GM12878 (cell line): ENCODE results near the gene TIMM17A. TPM values are rescaled to one million over a fixed set of nuclear protein-coding genes. Genes with fewer than 3 reads are reported as not detected.

Experiments
- ATAC-seq: fragments of 200-7000 bp; cut with Tn5 transposase; 3 replicates; pipeline ENCODE4 v1.9.1; 2020; ENCODE audit warnings: mild to moderate bottlenecking, moderate library complexity
- BruUV-seq: library from RNA; stranded (reverse); fragments of 400-500 nt; replicated peaks from 2 replicates; lab custom pipeline; 2021; lab: Mats Ljungman, UMichigan
- CTCF ChIA-PET: fragments of 300-600 bp; sonication (Branson Sonifier 250); formaldehyde crosslinking; extraction: SDS; loops from one replicate; lab custom pipeline; 2021; ENCODE audit warnings: inconsistent platforms; lab: Yijun Ruan, JAX
- POLR2A ChIA-PET: fragments of 350-600 bp; formaldehyde crosslinking; extraction: SDS; loops from one replicate; lab custom pipeline; 2021; ENCODE audit warnings: inconsistent platforms; lab: Charles Lee
- RAD21 ChIA-PET: fragments of 300-600 bp; sonication (Branson Sonifier 250); formaldehyde crosslinking; loops from one replicate; lab custom pipeline; 2023; ENCODE audit warnings: antibody characterized with exemption; ENCODE audit not compliant: unreplicated experiment; lab: Charles Lee
- SMC1A ChIA-PET: fragments of 300-600 bp; sonication (Branson Sonifier 250); formaldehyde crosslinking; loops from one replicate; lab custom pipeline; 2023; ENCODE audit not compliant: unreplicated experiment, uncharacterized antibody; lab: Charles Lee
- DNase-seq: peaks from one replicate; pipeline ENCODE4 v3.0.0-alpha.2; 2011; ENCODE audit warnings: low read depth, low spot score
- FAIRE-seq: peaks from 3 replicates; lab custom pipeline; 2011; peaks lifted over from hg19 to GRCh38; lab: Jason Lieb, UNC
- H2AFZ ChIP-seq: 2 replicates; pipeline ENCODE4 v1.6.0; 2011; ENCODE audit warnings: low read depth, low read length, control low read depth; ENCODE audit not compliant: control insufficient read depth
- H3K27ac ChIP-seq: 2 replicates; pipeline ENCODE4 v1.5.1; 2011; ENCODE audit warnings: control low read depth; ENCODE audit not compliant: control insufficient read depth, insufficient read depth
- H3K27me3 ChIP-seq, 2 experiments: replicated peaks in 1 of 2; 2 replicates each; pipeline versions ENCODE4 v1.6.0 to v1.6.1; 2011; ENCODE audit warnings: low read length in 1 of 2; ENCODE audit not compliant: control insufficient read depth in 2 of 2, insufficient read depth in 2 of 2
- H3K36me3 ChIP-seq, 2 experiments: 2 replicates each; pipeline ENCODE4 v1.5.1; 2011; ENCODE audit warnings: low read length in 1 of 2; ENCODE audit not compliant: control insufficient read depth in 2 of 2, insufficient read depth in 2 of 2
- H3K4me1 ChIP-seq: 2 replicates; pipeline ENCODE4 v1.6.1; 2011; ENCODE audit warnings: mild to moderate bottlenecking, low read length, moderate library complexity, mixed read lengths; ENCODE audit not compliant: control insufficient read depth, insufficient read depth
- H3K4me2 ChIP-seq: 2 replicates; pipeline ENCODE4 v1.6.0; 2011; ENCODE audit warnings: control low read depth; ENCODE audit not compliant: control insufficient read depth, insufficient read depth
- H3K4me3 ChIP-seq: fragments of 200-600 bp; sonication (generic); 2 replicates; pipeline ENCODE4 v1.5.1; 2016
- H3K79me2 ChIP-seq: 2 replicates; pipeline ENCODE4 v1.6.0; 2011; ENCODE audit warnings: low read length; ENCODE audit not compliant: control insufficient read depth, insufficient read depth
- H3K9ac ChIP-seq: 2 replicates; pipeline ENCODE4 v1.8.0; 2011; ENCODE audit warnings: low read length, control low read depth, mixed read lengths; ENCODE audit not compliant: control insufficient read depth, insufficient read depth
- H3K9me3 ChIP-seq: replicated peaks from 3 replicates; pipeline ENCODE4 v1.5.1; 2011; ENCODE audit warnings: mild to moderate bottlenecking, low read length; ENCODE audit not compliant: control insufficient read depth, insufficient read depth
- H4K20me1 ChIP-seq: 2 replicates; pipeline ENCODE4 v1.6.0; 2011; ENCODE audit not compliant: control insufficient read depth, insufficient read depth
- BMI1 ChIP-seq: fragments of 450-650 bp; IDR thresholded peaks from 2 replicates; pipeline ENCODE4 v1.6.1; 2016; ENCODE audit warnings: mild to moderate bottlenecking, moderate library complexity, borderline replicate concordance
- CHD4 ChIP-seq: fragments of 200-600 bp; sonication (generic); IDR thresholded peaks from 2 replicates; pipeline ENCODE4 v1.6.1; 2016; ENCODE audit warnings: mild to moderate bottlenecking
- CUX1 ChIP-seq: IDR thresholded peaks from 2 replicates; pipeline ENCODE4 v1.6.1; 2012; ENCODE audit warnings: improper control_type of control experiment, low read depth, low read length; ENCODE audit not compliant: insufficient replicate concordance
- MXI1 ChIP-seq: fragments of 150-350 bp; IDR thresholded peaks from 2 replicates; pipeline ENCODE4 v1.6.1; 2011; ENCODE audit warnings: low read depth, mild to moderate bottlenecking, inconsistent platforms, low read length, improper control_type of control experiment
- PML ChIP-seq: IDR thresholded peaks from 2 replicates; pipeline ENCODE4 v1.6.1; 2012; ENCODE audit warnings: low read length, inconsistent platforms
- POLR2A ChIP-seq: IDR thresholded peaks from 2 replicates; pipeline ENCODE4 v1.6.1; 2011; ENCODE audit warnings: low read depth, mild to moderate bottlenecking, low read length
- RAD51 ChIP-seq: fragments of 450-650 bp; IDR thresholded peaks from 2 replicates; pipeline ENCODE4 v1.6.1; 2016; ENCODE audit warnings: moderate library complexity, mild to moderate bottlenecking, inconsistent platforms
- RELA ChIP-seq: fragments of 450-650 bp; IDR thresholded peaks from 2 replicates; pipeline ENCODE4 v1.8.0; 2014; ENCODE audit warnings: borderline replicate concordance; ENCODE audit not compliant: partially characterized antibody
- SMC3 ChIP-seq: IDR thresholded peaks from 2 replicates; pipeline ENCODE4 v1.6.1; 2011; ENCODE audit warnings: low read length, improper control_type of control experiment, borderline replicate concordance
- SPI1 ChIP-seq: IDR thresholded peaks from 2 replicates; pipeline ENCODE4 v1.6.1; 2011; ENCODE audit warnings: low read depth, mild to moderate bottlenecking, low read length, moderate library complexity, borderline replicate concordance; ENCODE audit not compliant: insufficient read depth
- SREBF2 ChIP-seq: IDR thresholded peaks from 2 replicates; pipeline ENCODE4 v1.6.1; 2012; ENCODE audit warnings: mild to moderate bottlenecking, low read length
- TAF1 ChIP-seq: IDR thresholded peaks from 2 replicates; pipeline ENCODE4 v1.6.1; 2011; ENCODE audit warnings: mild to moderate bottlenecking, low read depth, low read length, borderline replicate concordance
- TCF12 ChIP-seq: IDR thresholded peaks from 2 replicates; pipeline ENCODE4 v1.6.1; 2011; ENCODE audit warnings: low read depth, mild to moderate bottlenecking, low read length
- ZBED1 ChIP-seq: IDR thresholded peaks from 2 replicates; pipeline ENCODE4 v1.6.1; 2016; ENCODE audit warnings: borderline replicate concordance
- ZBTB11 ChIP-seq: fragments of 450-650 bp; formaldehyde crosslinking; IDR thresholded peaks from 2 replicates; pipeline ENCODE4 v1.5.0; 2022; ENCODE audit warnings: mild to moderate bottlenecking, missing genetic modification characterization
- ZNF207 ChIP-seq: fragments of 450-650 bp; IDR thresholded peaks from 2 replicates; pipeline ENCODE4 v1.6.1; 2014; ENCODE audit warnings: antibody characterized with exemption, mild to moderate bottlenecking, borderline replicate concordance
- WGBS: methylation state at CpG from one replicate; pipeline ENCODE4 v1.1.6; 2016; ENCODE audit warnings: low lambda C conversion rate; ENCODE audit not compliant: insufficient replicate concordance, insufficient coverage; ENCODE audit errors: missing lambda C conversion rate; 5-methylcytosine and 5-hydroxymethylcytosine counted together
- in situ Hi-C: fragments of 300-500 bp; cut with MboI; formaldehyde crosslinking; loops from 9 replicates; pipeline ENCODE4 v1.14.3; 2018; ENCODE audit warnings: mixed read lengths
- intact Hi-C: fragments of 100-400 bp; cut with micrococcal nuclease; formaldehyde crosslinking; loops from one replicate; pipeline ENCODE4 v1.14.2; 2022; ENCODE audit not compliant: unreplicated experiment
- polyA plus RNA-seq, 11 experiments: library from polyadenylated mRNA; depleted of rRNA in 4 of 11; unstranded in 6 of 11; stranded (reverse) in 5 of 11; fragments of >200 nt; fragmentation: Nextera tagmentation in 4 of 11; fragmentation: Illumina TruSeq in 1 of 11; extraction: Ambion mirVana in 4 of 11; extraction: Trizol in 1 of 11; gene quantifications; 1 replicate in 1 of 11; 2 replicates in 10 of 11; pipeline versions ENCODE4 v1.2.1 to v1.2.3, GENCODE V29; 2011 to 2016; ENCODE audit warnings: inconsistent platforms in 2 of 11, missing spikeins in 2 of 11, low read depth in 1 of 11
- total RNA-seq, 4 experiments: library from RNA; depleted of rRNA in 3 of 4; stranded (reverse); fragments of >200 nt in 3 of 4; fragmentation: Illumina TruSeq in 1 of 4; extraction: Trizol in 1 of 4; gene quantifications; 2 replicates each; pipeline versions ENCODE4 v1.2.1 to v1.2.3, GENCODE V29; 2013 to 2021

Gene TIMM17A
- total and polyA plus RNA-seq, 10 of the 15 experiments (the other 5 are each of a cell fraction or from before 2014, with no cell fraction given): 68.6 to 357 (median 92.4) TPM

GRCh38 chr1:201917362-201918033 is 37.8 kb upstream of the TIMM17A start:
- H3K27me3 ChIP-seq: no peaks in the 10 kb centered on the region; a peak in 1 of 4 replicates
- no peak overlapping the region for H2AFZ ChIP-seq
- H3K27ac ChIP-seq: no peak overlapping the region
- no peaks in the 10 kb centered on the region for H3K36me3 ChIP-seq
- FAIRE-seq: no peak
- no peak overlapping the region for H3K4me2 ChIP-seq
- BruUV-seq: no TSS peak
- peaks cover 4% of the 10 kb centered on the region; the same call in 1 of the 2 replicates for H3K4me1 ChIP-seq
- intact Hi-C loops: no loop called here
- RAD21 ChIA-PET: no interaction called here
- no peak overlapping the region for H3K9ac ChIP-seq
- ATAC-seq: peak; percentile 21; the same call in 2 of the 3 replicates
- 72% methylated on average over 7 of the region's 7 CpGs for WGBS
- CTCF ChIA-PET: interaction anchor here (0.8 kb wide), 1 partner anchor 218 kb away, joined by 3 read pairs; no protein-coding TSS in a partner anchor
- no peak for TF ChIP-seq ZBED1
- no peak for TF ChIP-seq PML
- TF ChIP-seq CHD4: no peak
- TF ChIP-seq TCF12: no peak
- no peak for TF ChIP-seq SREBF2
- no peak for TF ChIP-seq RAD51
- no peak for TF ChIP-seq SMC3
- TF ChIP-seq CUX1: no peak
- no peak for TF ChIP-seq TAF1
- no peak for TF ChIP-seq ZNF207
- TF ChIP-seq MXI1: no peak
- no peak for TF ChIP-seq POLR2A
- no peak for TF ChIP-seq ZBTB11
- no peak for TF ChIP-seq SPI1
- TF ChIP-seq RELA: no peak
- no peak for TF ChIP-seq BMI1
- SMC1A ChIA-PET: no interaction called here
- in situ Hi-C loops: no loop called here
- no peaks in the 10 kb centered on the region for H4K20me1 ChIP-seq
- no peak overlapping the region for H3K4me3 ChIP-seq
- POLR2A ChIA-PET: no interaction called here
- no peaks in the 10 kb centered on the region for H3K79me2 ChIP-seq
- H3K9me3 ChIP-seq: no peaks in the 10 kb centered on the region
- DNase-seq: no peak
